Brain microvascular endothelial cell (primary cell): ENCODE data around the gene WDR86.
A peak's percentile ranks its signal among the peaks of the same experiment; 100 is the strongest.

Experiments
- DNase-seq: peaks from one replicate; pipeline ENCODE4 v3.0.0-alpha.2; 2020
- H3K27ac ChIP-seq: fragments of 250-450 bp; sonication (Bioruptor Pico); 2 replicates; pipeline ENCODE4 v1.5.1; 2020; ENCODE audit warnings: mild to moderate bottlenecking, moderate library complexity
- H3K27me3 ChIP-seq: fragments of 250-450 bp; sonication (Bioruptor Pico); replicated peaks from 2 replicates; pipeline ENCODE4 v1.5.1; 2020; ENCODE audit warnings: mild to moderate bottlenecking
- H3K36me3 ChIP-seq: fragments of 250-450 bp; sonication (Bioruptor Pico); replicated peaks from 2 replicates; pipeline ENCODE4 v1.5.1; 2020; ENCODE audit warnings: mild to moderate bottlenecking
- H3K4me3 ChIP-seq: 2 replicates; pipeline ENCODE4 v1.5.1; 2011; ENCODE audit warnings: low read depth, mild to moderate bottlenecking, control low read depth, low read length, moderate library complexity
- CTCF ChIP-seq: IDR thresholded peaks from 2 replicates; pipeline ENCODE4 v1.5.1; 2011; ENCODE audit warnings: low read depth, mild to moderate bottlenecking, moderate library complexity, low read length, control low read depth, inconsistent platforms; ENCODE audit errors: missing control alignments
- in situ Hi-C: cut with HindIII; loops from 2 replicates; pipeline ENCODE4 v1.10.0; 2017; ENCODE audit warnings: low sequenced_read_pairs, low pct_ligation_motif_present

The WDR86 gene

DNA sequence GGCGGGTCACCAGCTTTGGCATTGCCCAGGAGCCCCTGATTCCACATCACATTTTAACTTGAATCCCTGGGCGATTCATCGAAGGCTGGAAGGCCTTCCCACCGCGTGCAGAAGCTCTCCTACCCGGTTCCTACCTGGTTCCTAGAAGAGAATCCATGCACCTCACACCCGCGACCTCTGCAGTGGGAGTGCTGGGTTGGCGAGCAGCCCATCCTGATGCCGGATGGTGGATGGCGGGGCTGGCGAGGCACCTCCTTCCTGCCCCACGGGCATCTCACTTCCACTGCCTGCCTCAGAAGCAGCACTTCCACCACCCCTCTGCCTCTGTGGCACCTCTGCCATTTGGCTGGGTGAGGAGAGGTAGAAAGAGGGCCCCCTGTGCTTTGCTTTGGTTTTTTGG lies 36.2 kb downstream of the WDR86 start:
- in situ Hi-C loops, result loop anchor here (10.0 kb wide), 1 partner anchor 71 kb away; the partner anchor contains the start of gene CRYGN
- Histone ChIP-seq H3K4me3 (no peak overlapping the region), H3K36me3 (peaks cover 16% of the 10 kb centered on the region), H3K27ac (no peak overlapping the region), H3K27me3 (no peaks in the 10 kb centered on the region)
- DNase-seq, result no peak
- TF ChIP-seq CTCF, result no peak

DNA sequence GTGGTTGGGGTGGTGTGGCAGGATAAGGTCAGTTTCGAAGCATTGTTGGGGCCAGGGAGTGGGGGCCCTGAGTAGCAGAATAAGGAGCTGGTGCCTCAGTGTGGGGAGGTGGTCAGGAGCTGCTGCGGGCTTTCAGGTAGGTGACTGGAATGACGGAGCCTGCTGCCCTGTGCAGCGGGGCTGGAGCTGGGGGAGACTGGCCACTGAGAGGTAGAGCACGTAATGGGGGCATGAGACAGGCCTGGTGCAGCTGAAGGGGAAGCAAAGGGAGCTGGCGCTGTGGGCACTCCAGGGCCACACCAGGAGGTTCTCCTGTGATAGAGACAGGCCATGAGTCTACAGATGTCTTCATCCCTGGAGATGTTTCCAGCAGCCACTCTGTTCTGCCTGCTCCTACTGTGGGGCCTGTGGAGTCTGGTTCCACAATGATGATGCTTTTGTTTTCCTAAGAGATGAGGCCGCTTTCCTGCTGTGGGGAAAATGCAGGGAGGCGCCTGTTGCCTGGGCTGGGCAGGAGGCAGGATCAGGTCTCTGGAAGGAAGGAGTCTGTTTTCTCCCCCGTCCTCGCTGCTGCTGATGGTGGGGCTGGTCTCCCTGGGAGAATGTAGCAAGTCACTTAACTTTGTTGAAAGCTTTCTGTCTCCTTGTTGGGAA lies 37.1 kb downstream of the WDR86 start:
- no peak overlapping the region for H3K4me3 ChIP-seq
- peaks cover 16% of the 10 kb centered on the region for H3K36me3 ChIP-seq
- TF ChIP-seq CTCF, result no peak
- H3K27ac ChIP-seq, result no peak overlapping the region
- in situ Hi-C loops, result loop anchor here (10.0 kb wide), 1 partner anchor 72 kb away; the partner anchor contains the start of gene CRYGN
- DNase-seq, result no peak
- no peaks in the 10 kb centered on the region for H3K27me3 ChIP-seq

DNA sequence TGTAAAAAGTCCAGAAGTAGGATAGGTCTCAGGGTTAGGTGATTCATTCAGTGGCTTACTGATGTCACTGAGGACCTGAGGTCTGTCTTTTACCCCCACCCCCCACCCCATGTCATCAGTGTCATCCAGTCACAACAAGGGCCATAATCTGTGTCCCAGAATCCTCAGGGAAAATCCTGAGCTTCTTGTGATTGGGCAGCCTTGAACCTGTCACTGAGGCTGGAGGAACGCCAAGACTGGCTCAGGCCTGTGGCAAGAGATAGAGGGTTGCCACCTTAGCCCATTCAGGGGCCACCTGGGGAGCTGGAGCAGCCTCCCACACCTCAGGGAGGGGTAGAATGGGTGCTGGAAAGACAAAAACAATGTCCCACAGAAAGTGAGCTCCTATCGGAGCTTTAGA lies 38.6 kb downstream of the WDR86 start:
- no peak overlapping the region for H3K27ac ChIP-seq
- no peak overlapping the region for H3K4me3 ChIP-seq
- TF ChIP-seq CTCF, result no peak
- no peak for DNase-seq
- no peaks in the 10 kb centered on the region for H3K27me3 ChIP-seq
- in situ Hi-C loops, result loop anchor here (10.0 kb wide), 1 partner anchor 74 kb away; the partner anchor contains the start of gene CRYGN
- H3K36me3 ChIP-seq, result peaks cover 4% of the 10 kb centered on the region

- no peak overlapping the region for H3K27ac ChIP-seq
- H3K27me3 ChIP-seq, result no peaks in the 10 kb centered on the region
- peak; percentile 99 for TF ChIP-seq CTCF
- in situ Hi-C loops, result no loop called here
- no peaks in the 10 kb centered on the region for H3K36me3 ChIP-seq
- no peak overlapping the region for H3K4me3 ChIP-seq
- peak; percentile 69 for DNase-seq
Observed at GRCh38 chr7:151368136-151368571, 41.7 kb downstream of the WDR86 start.

DNA sequence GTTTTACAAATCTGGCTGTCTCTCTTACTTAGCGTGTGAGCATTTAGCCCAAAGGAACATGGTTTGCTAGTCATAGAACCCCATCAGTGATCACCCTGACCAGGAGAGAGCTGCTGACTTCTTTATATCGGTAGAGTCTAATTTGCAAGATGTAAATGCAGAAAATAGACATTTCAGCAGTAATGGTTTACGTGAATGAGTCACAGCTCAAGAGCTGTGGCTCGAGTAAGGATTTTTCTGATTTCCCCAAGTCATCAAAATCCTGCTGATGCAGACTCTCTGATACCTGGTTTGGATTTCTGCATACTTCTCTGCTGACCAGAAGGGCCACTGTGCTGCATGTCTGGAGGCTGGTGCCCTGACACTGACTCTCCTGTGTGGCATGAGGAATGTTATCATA lies 42.6 kb downstream of the WDR86 start:
- H3K4me3 ChIP-seq, result no peak overlapping the region
- H3K36me3 ChIP-seq, result no peaks in the 10 kb centered on the region
- DNase-seq, result peak; percentile 16
- in situ Hi-C loops, result no loop called here
- TF ChIP-seq CTCF, result no peak
- peak overlapping the region; percentile 31 for H3K27ac ChIP-seq
- H3K27me3 ChIP-seq, result no peaks in the 10 kb centered on the region

DNA sequence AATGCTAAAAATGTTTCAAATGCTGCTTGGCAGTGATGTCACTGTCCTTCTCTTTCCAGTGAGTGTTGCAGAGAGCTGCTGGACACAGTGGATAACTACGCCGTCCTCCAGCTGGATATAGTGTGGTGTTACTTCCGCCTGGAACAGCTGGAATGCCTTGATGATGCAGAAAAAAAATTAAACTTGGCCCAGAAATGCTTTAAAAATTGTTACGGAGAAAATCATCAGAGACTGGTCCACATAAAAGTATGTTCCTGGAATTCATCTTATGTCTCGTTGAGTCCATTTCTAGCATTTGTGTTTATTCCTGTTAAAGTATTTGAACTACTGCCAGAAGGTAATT lies 43.0 kb downstream of the WDR86 start:
- in situ Hi-C loops, result no loop called here
- no peak for TF ChIP-seq CTCF
- DNase-seq, result peak; percentile 60
- Histone ChIP-seq H3K27me3 (no peaks in the 10 kb centered on the region), H3K27ac (peak overlapping the region; percentile 31), H3K4me3 (no peak overlapping the region), H3K36me3 (no peaks in the 10 kb centered on the region)
